ENCODE results near the gene ASPHD1. TPM values are rescaled to one million over a fixed set of nuclear protein-coding genes. Genes with fewer than 3 reads are reported as not detected.

The ASPHD1 gene
- total RNA-seq, 1 donor from 2014 or later = not detected

GRCh38 chr16:29916979-29917378 is 16.7 kb downstream of the ASPHD1 start:
- Histone ChIP-seq H3K9me3 (no peaks in the 10 kb centered on the region), H3K4me3 (no peak overlapping the region), H3K4me1 (no peaks in the 10 kb centered on the region), H3K27ac (no peak overlapping the region), H3K36me3 (peaks cover 28 to 52% of the 10 kb centered on the region in 2 donors), H3K27me3 (no peaks in the 10 kb centered on the region)
- no peak for TF ChIP-seq CTCF (IDR thresholded peaks at IDR 0.05)
- intact Hi-C loops (cut with DNase I) = no loop called here
- no peak for DNase-seq (ENCODE audit: low spot score in 2 of 2)

- DNase-seq (ENCODE audit: low spot score in 2 of 2) = no peak
- intact Hi-C loops (cut with DNase I) = no loop called here
Measured at GRCh38 chr16:29920288-29921033, 20.2 kb downstream of the ASPHD1 start.

GRCh38 chr16:29921034-29921385 is 20.7 kb downstream of the ASPHD1 start:
- no peaks in the 10 kb centered on the region for H3K9me3 ChIP-seq
- no peak overlapping the region for H3K4me3 ChIP-seq
- DNase-seq (ENCODE audit: low spot score in 2 of 2) = no peak
- intact Hi-C loops (cut with DNase I) = no loop called here
- peaks cover 4 to 11% of the 10 kb centered on the region in 2 donors for H3K4me1 ChIP-seq
- no peak for TF ChIP-seq CTCF (IDR thresholded peaks at IDR 0.05)
- H3K27ac ChIP-seq = no peak overlapping the region
- H3K36me3 ChIP-seq = peaks cover 34 to 49% of the 10 kb centered on the region in 2 donors
- H3K27me3 ChIP-seq = no peaks in the 10 kb centered on the region

More at GRCh38 chr16:29920288-29921033, 20.2 kb downstream of the ASPHD1 start:
- peaks cover 34 to 49% of the 10 kb centered on the region in 2 donors for H3K36me3 ChIP-seq
- TF ChIP-seq CTCF (IDR thresholded peaks at IDR 0.05) = no peak
- H3K27me3 ChIP-seq = no peaks in the 10 kb centered on the region
- H3K4me3 ChIP-seq = no peak overlapping the region
- no peaks in the 10 kb centered on the region for H3K9me3 ChIP-seq
- H3K27ac ChIP-seq = no peak overlapping the region
- H3K4me1 ChIP-seq = peaks cover 4 to 11% of the 10 kb centered on the region in 2 donors

GRCh38 chr16:29922326-29922725 is 22.0 kb downstream of the ASPHD1 start:
- no peak for DNase-seq (ENCODE audit: low spot score in 2 of 2)
- no peaks in the 10 kb centered on the region for H3K27me3 ChIP-seq
- no peak overlapping the region for H3K4me3 ChIP-seq
- TF ChIP-seq CTCF (IDR thresholded peaks at IDR 0.05) = no peak
- intact Hi-C loops (cut with DNase I) = no loop called here
- peaks cover 11 to 16% of the 10 kb centered on the region in 2 donors for H3K4me1 ChIP-seq
- H3K9me3 ChIP-seq = no peaks in the 10 kb centered on the region
- no peak overlapping the region for H3K27ac ChIP-seq
- peaks cover 33 to 41% of the 10 kb centered on the region in 2 donors for H3K36me3 ChIP-seq

- intact Hi-C loops (cut with DNase I) = no loop called here
- no peak for TF ChIP-seq CTCF (IDR thresholded peaks at IDR 0.05)
- Histone ChIP-seq H3K4me1 (peaks cover 11 to 17% of the 10 kb centered on the region in 2 donors), H3K9me3 (no peaks in the 10 kb centered on the region), H3K36me3 (peaks cover 30 to 34% of the 10 kb centered on the region in 2 donors), H3K4me3 (no peak overlapping the region), H3K27ac (no peak overlapping the region), H3K27me3 (no peaks in the 10 kb centered on the region)
- no peak for DNase-seq (ENCODE audit: low spot score in 2 of 2)
Measured at GRCh38 chr16:29922986-29923501, 22.8 kb downstream of the ASPHD1 start.

Data from ascending aorta (tissue), 2 donors.